Measurements from ENCODE around the gene PXMP2.

- TF ChIP-seq GATA2 (IDR thresholded peaks at IDR 0.05; ENCODE audit: low read depth, low read length), result no peak
- TF ChIP-seq GATA3 (IDR thresholded peaks at IDR 0.05; ENCODE audit: low read depth, low read length), result no peak
These were observed 29.0 kb downstream of the PXMP2 start for GRCh38 chr12:132716356-132716755.
